KOPT-K1 (cell line): ENCODE results near the gene MCF2L2.
"Not testable (repeated sequence)": the region's sequence is repeated elsewhere in the genome, so short reads cannot be mapped to it uniquely, and the experiment has no call there.

Experiments used
- H3K27ac ChIP-seq: fragments of 200-600 bp; sonication (generic); 2 replicates; pipeline ENCODE4 v1.5.1; 2016; ENCODE audit warnings: antibody characterized with exemption, mild to moderate bottlenecking, low read depth, low read length; ENCODE audit not compliant: poor library complexity, severe bottlenecking
- H3K36me3 ChIP-seq: fragments of 200-600 bp; sonication (generic); 2 replicates; pipeline ENCODE4 v1.5.1; 2017; ENCODE audit warnings: antibody characterized with exemption, mild to moderate bottlenecking, low read length, moderate library complexity; ENCODE audit not compliant: insufficient read depth
- H3K9me3 ChIP-seq: fragments of 200-600 bp; sonication (generic); 2 replicates; pipeline ENCODE4 v1.5.1; 2017; ENCODE audit warnings: antibody characterized with exemption, low read length, mild to moderate bottlenecking; ENCODE audit not compliant: insufficient read depth, poor library complexity, severe bottlenecking

The MCF2L2 gene

DNA sequence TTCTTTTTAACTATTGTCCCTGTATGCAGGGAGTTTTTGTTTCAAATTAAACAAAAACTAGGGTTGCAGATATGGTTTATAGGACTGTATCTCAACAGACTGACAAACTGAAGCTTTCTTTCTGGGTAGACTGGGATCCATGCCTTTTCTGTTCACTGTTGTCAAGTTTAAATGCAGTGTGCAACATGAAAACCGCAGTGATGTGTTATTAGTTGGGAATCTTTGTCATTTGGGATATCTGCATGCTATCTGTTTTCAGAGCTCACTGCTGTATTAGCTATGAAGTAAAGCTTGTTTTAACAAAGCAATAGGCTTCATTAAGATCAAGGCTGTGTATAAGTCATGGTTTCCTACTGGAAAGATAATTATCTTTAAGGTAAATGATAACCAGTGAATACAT, 21.4 kb upstream of the MCF2L2 start:
- Histone ChIP-seq H3K36me3 (no peaks in the 10 kb centered on the region), H3K9me3 (no peaks in the 10 kb centered on the region), H3K27ac (no peak overlapping the region)

DNA sequence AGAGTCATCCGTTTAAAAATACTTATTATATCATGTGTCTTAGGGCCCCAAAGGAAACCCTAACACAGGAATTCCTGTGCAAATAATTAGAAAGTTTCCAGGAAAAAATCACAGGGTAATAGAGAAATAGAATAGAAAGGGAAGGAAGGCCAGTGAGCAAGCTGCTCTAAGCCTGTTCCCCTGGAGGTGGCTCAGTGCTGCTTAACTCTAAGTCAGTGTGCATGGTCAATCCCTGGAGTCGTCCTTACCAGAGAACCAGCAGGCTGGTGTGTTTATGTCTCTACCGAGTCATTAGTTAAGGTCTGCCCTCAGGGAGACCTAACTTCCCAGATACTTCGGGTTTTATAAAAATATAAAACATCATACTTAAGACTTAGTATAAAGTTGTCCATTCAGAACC, 21.0 kb upstream of the MCF2L2 start:
- H3K27ac ChIP-seq = no peak overlapping the region
- H3K9me3 ChIP-seq = peaks cover 4% of the 10 kb centered on the region
- no peaks in the 10 kb centered on the region for H3K36me3 ChIP-seq

DNA sequence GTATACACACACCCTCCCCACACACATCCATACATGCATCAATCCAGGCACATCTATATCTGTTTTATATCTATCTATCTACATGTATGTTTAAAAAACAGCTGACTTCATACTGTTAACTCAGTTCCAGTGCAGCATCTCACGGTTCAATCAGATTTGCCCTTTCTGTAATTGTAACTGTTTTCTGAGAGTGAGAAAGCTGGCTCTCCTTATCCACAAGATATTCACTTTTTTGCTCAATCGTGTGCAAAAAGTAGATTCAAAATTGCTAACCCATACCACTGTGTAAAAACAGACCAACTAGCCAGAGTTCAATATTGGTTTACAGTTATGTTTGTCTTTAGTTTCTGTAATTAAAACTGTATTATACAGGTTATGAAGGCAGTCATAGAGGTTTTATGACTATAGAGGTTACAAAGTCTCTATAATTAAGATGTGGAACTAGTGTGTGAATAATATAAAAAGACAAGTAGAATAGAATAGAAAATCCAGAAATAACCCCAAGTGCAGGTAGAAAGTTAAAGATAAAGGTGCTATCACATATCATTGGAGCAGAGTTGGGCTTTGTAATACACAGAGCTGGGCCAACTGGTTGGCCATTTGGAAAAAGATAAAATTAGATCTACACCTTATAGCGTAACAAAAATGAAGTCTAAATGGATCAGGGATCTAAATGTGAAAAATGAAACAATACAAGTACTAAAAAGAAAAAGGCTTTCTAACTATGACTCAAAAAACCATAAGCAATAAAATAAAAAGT, 20.1 kb upstream of the MCF2L2 start:
- Histone ChIP-seq H3K27ac (no peak overlapping the region), H3K9me3 (peaks cover 12% of the 10 kb centered on the region), H3K36me3 (no peaks in the 10 kb centered on the region)

DNA sequence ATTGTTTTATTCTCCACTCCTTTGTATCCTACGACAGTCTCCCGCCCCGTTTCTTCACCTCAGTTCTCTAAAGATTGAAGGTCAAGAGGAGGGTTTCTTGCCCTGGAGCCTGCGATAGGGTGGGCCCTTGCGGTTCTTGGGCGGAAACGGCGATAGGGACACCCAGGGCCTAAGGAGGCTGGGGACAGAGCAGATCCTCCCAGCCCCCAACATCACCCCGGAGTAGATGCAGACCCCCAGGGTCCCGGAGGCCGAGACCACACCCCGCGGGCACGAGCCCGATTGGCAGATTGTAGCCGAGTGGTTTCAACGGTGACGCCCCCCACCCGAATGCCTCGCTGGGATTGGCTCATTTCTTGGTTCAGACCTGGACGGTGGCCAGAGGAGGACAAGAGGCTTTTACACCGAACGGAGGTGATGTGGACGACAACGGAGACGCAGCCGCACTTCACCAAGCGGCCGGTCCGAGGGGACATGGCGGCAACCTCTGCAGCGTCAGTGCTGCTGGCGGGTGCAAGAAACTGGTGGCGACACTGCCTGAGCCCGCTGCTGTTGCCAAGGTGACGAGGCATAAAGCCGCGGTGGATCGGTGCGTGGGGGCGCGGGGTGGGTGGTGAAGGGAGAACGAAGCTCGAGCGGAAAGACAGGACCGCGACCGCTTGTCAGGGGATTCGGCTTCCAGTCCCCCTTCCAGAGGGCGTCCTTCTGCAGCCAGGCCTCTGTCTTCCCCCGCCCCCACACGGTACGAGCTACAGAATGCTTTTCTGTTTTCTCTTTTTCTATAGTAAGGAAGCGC, 19.0 kb upstream of the MCF2L2 start:
- Histone ChIP-seq H3K9me3 (peaks cover 23% of the 10 kb centered on the region), H3K36me3 (no peaks in the 10 kb centered on the region), H3K27ac (peak overlapping the region; percentile 54)

DNA sequence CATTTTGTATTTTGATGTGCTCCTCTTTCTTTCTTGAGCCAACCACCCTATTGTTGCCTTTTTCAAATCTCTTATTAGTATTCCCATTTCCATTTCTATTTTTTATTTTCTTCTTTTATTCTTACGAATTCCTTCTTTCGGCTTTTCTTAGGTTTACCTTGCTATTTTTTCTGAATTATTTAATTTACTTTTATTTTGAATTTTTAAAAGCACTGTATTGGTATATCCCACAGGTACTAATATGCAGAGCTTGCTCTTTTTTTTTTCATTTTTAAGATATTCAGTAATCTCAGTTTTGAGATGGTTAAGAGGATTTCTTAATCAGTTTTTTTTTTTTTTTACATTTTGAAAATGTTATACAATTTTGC, 18.4 kb upstream of the MCF2L2 start:
- Histone ChIP-seq H3K9me3 (peaks cover 24% of the 10 kb centered on the region), H3K27ac (peak overlapping the region; percentile 54), H3K36me3 (no peaks in the 10 kb centered on the region)

DNA sequence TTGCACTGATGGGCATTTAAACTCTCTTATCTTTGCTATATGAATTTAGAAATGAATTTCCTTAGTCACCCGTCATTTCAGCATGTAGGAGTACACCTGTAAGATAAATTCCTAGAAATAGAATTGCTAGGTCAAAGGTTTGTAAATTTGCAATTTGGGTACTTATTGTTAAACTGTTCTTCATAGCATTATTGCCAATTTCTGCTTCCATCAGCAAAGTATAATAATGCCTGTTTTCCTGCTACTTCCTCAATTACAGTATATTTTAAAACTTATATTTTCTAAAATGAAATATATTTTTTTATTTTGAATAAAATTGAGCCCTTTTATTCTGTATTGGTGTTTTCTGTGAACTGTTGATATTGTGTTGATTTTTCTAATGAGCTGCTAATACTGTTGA, 16.3 kb upstream of the MCF2L2 start:
- no peak overlapping the region for H3K27ac ChIP-seq
- peaks cover 24% of the 10 kb centered on the region for H3K9me3 ChIP-seq
- no peaks in the 10 kb centered on the region for H3K36me3 ChIP-seq

DNA sequence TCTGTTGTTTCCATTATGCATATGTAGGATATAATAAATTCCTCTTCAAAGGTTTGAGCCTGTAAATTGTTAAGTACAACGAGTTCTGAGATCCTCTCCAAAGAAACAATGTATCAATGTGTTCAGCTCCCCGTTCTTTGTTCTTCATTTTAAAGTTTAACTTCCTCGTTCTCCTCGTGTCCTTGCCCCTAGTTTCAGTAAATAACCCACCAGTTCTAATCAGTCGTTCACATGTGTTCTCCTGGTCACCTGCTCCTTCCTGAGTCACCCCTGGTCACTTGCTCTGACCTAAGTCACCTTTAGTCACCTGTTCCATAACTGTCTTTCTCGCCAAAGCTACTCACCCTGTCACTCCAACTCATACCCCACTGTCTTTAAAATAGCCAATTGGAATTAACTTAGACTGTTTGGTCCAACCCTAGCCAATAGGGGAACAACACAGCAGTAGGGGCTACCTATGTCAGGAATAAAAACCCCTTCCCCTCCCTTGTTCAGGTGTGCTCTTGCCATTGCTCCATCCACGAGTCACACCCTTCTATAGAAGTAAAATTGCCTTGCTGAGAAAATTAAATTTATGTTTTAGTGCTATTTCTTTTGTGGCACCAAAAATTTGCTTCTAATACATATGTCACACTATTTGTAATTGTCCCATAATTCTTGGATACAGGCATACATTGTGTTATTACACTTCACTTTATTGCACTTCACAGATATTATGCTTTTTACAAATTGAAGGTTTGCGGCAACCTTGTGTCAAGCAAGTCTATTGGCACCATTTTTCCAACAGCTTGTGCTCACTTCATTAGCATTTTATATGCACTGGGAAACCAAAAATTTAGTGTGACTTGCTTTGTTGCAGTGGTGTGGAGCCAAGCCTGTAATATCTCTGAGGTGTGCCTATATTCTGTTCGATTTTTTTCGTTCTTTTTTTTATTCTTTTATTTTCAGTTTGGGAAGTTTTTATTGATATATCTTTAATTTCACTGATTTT, 15.3 kb upstream of the MCF2L2 start:
- Histone ChIP-seq H3K9me3 (peaks cover 24% of the 10 kb centered on the region), H3K36me3 (no peaks in the 10 kb centered on the region), H3K27ac (no peak overlapping the region)

DNA sequence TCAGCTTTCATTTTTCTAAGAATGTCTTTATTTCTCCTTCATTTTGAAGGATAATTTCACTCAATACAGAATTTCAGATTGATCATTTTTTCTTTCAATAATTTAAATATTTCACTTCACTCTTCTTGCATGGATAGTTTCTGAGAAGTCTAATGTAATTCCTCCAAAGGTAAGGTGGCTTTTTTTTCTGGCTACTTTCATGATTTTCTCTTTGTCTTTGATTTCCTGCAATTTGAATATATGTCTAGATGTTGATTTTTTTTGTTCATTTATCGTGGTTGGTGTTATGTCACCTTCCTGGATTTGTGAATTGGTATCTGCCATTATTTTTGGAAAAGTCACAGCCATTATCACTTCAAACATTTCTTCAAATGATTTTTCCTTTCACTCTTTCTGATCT, 14.6 kb upstream of the MCF2L2 start:
- no peak overlapping the region for H3K27ac ChIP-seq
- H3K9me3 ChIP-seq = peaks cover 24% of the 10 kb centered on the region
- H3K36me3 ChIP-seq = no peaks in the 10 kb centered on the region

DNA sequence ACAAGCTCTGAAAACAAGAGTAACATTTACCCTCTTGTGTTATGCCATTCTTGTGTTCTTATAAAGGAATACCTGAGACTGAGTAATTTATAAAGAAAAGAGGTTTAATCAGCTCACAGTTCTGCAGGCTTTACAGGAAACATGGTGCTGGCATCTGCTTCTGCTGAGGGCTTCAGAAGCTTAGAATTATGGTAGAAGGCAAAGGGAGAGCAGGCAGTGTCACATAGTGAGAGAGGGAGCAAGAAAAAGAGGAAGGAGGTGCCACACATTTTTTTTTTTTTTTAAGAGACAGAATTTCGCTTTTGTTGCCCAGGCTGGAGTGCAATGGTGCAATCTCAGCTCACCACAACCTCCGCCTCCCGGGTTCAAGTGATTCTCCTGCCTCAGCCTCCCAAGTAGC, 12.1 kb upstream of the MCF2L2 start:
- H3K9me3 ChIP-seq = peaks cover 24% of the 10 kb centered on the region
- H3K27ac ChIP-seq, H3K36me3 ChIP-seq: not testable (repeated sequence)

DNA sequence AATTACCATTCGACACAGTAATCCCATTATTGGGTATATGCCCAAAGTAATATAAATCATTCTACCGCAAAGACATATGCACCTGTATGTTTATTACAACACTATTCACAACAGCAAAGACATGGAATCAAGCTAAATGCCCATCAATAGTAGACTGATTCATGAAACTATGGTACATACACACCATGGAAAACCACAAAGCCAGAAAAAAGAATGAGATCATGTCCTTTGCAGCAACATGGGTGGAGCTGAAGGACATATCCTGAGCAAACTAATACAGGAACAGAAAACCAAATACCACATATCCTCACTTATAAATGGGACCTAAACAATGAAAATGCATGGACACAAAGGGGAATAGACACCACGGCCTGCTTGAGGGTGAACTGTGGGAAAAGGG, 11.1 kb upstream of the MCF2L2 start:
- H3K27ac ChIP-seq = no peak overlapping the region
- peaks cover 21% of the 10 kb centered on the region for H3K9me3 ChIP-seq
- no peaks in the 10 kb centered on the region for H3K36me3 ChIP-seq

DNA sequence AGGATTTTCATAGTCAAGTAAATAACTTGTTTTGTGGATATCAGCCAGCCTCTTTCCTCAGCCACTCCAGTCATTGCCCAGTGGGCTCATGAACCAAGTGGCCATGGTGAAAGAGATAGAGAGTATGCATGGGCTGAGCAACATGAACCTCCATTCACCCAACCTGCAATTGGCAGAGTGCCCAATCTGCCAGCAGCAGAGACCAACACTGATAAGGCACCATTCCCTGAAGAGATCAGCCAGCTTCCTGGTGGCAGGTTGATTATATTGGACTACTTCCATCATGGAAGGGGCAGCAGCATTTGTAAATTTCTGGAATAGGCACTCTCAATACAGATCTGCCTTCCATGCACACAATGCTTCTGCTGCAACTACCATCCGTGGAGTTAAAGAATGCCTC, 10.3 kb upstream of the MCF2L2 start:
- H3K27ac ChIP-seq = no peak overlapping the region
- H3K9me3 ChIP-seq = peaks cover 13% of the 10 kb centered on the region
- no peaks in the 10 kb centered on the region for H3K36me3 ChIP-seq

DNA sequence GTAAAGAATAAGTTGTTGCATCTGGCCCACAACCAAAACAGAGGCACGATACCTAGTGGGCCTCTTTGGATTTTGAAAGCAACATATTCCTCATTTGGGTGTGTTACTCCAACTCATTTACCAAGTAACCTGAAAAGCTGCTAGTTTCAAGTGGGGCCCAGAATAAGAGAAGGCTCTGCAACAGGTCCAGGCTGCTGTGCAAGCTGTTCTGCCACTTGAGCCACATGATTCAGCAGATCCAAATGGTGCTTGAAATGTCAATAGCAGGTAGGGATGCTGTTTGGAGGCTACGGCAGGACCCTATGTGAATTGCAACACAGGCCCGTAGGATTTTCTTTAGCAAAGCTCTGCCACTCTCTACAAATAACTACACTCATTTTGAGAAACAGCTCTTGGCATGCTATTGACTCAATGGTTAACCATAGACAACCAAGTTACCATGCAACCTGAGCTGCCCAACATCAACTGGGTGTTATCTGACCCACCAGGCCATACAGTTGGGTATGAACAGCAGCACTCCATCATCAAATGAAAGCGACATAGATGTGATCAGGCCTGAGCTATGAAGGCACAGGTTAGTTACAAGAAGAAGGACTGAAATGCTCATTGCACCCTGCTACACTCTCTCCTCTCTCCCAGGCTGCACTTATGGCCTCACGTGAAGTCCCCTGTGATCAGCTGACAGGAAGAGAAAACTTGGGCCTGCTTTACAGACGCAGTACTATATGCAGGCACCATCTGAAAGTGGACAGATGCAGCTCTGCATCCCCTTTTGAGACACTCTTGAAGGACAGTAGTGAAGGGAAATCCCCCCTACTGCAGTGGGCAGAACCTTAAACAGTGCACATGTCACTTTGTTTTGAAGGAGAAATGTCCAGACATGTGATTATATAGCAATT, 9.5 kb upstream of the MCF2L2 start:
- Histone ChIP-seq H3K27ac (no peak overlapping the region), H3K36me3 (no peaks in the 10 kb centered on the region), H3K9me3 (peaks cover 5% of the 10 kb centered on the region)

DNA sequence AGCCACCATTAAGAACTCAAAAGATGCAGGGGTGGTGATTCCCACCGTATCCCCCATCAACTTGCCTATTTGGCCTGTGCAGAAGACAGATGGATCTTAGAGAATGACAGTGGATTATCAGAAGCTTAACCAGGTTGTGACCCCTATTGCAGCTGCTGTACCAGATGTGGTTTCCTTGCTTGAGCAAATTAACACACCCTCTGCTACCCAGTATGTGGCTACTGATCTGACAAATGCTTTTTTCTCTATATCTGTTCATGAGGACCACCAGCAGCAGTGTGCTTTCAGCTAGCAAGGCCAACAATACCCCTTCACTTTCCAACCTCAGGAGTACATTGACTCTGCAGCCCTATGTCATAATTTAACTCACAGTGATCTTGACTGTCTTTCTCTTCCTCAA, 8.6 kb upstream of the MCF2L2 start:
- Histone ChIP-seq H3K27ac (no peak overlapping the region), H3K36me3 (no peaks in the 10 kb centered on the region), H3K9me3 (no peaks in the 10 kb centered on the region)

DNA sequence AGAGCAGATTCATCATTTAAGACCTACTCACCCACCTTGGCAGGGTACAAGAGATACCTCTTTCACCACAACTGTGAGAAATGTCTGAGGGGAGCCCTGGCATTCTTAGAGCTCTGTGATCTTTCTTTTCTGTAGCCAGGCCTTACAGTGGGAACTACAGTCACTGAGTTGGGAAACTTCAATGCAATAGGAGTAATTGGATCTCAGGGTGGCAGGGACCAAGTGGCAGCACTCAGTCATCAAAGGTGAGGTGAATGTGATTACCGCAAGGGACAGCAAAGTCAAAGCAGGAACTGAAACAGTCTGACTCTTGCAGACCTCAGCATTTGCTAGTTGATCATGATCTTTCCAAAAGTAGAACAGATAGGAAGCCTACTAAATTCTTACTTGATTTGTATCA, 7.2 kb upstream of the MCF2L2 start:
- Histone ChIP-seq H3K36me3 (no peaks in the 10 kb centered on the region), H3K27ac (no peak overlapping the region)

More for the DNA sequence above, 7.2 kb upstream of the MCF2L2 start:
- no peaks in the 10 kb centered on the region for H3K9me3 ChIP-seq
